Esophagus (tissue), 2 donors: Measurements from ENCODE around the gene USP11. TPM values are rescaled to one million over a fixed set of nuclear protein-coding genes. Genes with fewer than 3 reads are reported as not detected.
A peak's percentile ranks its signal among the peaks of the same experiment; 100 is the strongest.

Source experiments
- H3K27ac ChIP-seq, 2 donors: one replicate each; pipeline ENCODE4 v1.5.1; 2013; ENCODE audit warnings: low read depth in 2 of 2, mild to moderate bottlenecking in 2 of 2, inconsistent platforms in 1 of 2, low read length in 1 of 2, moderate library complexity in 1 of 2
- H3K27me3 ChIP-seq, 2 donors: one replicate each; pipeline ENCODE4 v1.6.1; 2013; ENCODE audit warnings: low read length in 2 of 2, control low read depth in 1 of 2, mild to moderate bottlenecking in 1 of 2; ENCODE audit not compliant: insufficient read depth in 2 of 2, control insufficient read depth in 1 of 2
- H3K36me3 ChIP-seq, 2 donors: one replicate each; pipeline ENCODE4 v1.6.1; 2013; ENCODE audit warnings: low read length in 1 of 2; ENCODE audit not compliant: control insufficient read depth in 2 of 2, insufficient read depth in 2 of 2
- H3K4me1 ChIP-seq, 2 donors: one replicate each; pipeline ENCODE4 v1.6.1; 2013; ENCODE audit warnings: low read length in 1 of 2; ENCODE audit not compliant: control insufficient read depth in 2 of 2, insufficient read depth in 2 of 2
- H3K4me3 ChIP-seq, 2 donors: one replicate each; pipeline ENCODE4 v1.5.1; 2013; ENCODE audit warnings: low read length in 2 of 2, mild to moderate bottlenecking in 2 of 2, low read depth in 1 of 2, moderate library complexity in 1 of 2
- H3K9me3 ChIP-seq, 2 donors: one replicate each; pipeline ENCODE4 v1.6.1; 2013; ENCODE audit warnings: mild to moderate bottlenecking in 2 of 2, low read depth in 1 of 2, low read length in 1 of 2, moderate library complexity in 1 of 2; ENCODE audit not compliant: control insufficient read depth in 2 of 2, insufficient read depth in 1 of 2
- WGBS, 2 donors: extraction: QIAGEN DNeasy Blood & Tissue Kit; methylation state at CpG; one replicate each; pipeline ENCODE4 v1.1.7; 2013; 5-methylcytosine and 5-hydroxymethylcytosine counted together
- polyA plus RNA-seq, 2 donors: library from polyadenylated mRNA; stranded (reverse); fragments of 200-250 nt; gene quantifications; one replicate each; pipeline ENCODE4 v1.2.3, GENCODE V29; 2013
- donor health status: healthy with polysubstance abuse.
- donor health status: Bipolar disorder and iron deficiency.

Gene USP11
- polyA plus RNA-seq, 2 donors = 11.3 to 13.6 TPM

- Histone ChIP-seq H3K27ac (no peak overlapping the region), H3K36me3 (no peaks in the 10 kb centered on the region)
- WGBS, 2 donors = 57 to 65% methylated on average over 5 of the region's 5 CpGs
Measured at GRCh38 chrX:47293106-47293505, 60.3 kb downstream of the USP11 start.

GRCh38 chrX:47296766-47297365, 64.1 kb downstream of the USP11 start:
- no peaks in the 10 kb centered on the region for H3K9me3 ChIP-seq
- H3K27ac ChIP-seq = no peak overlapping the region
- WGBS, 2 donors = 50 to 65% methylated on average over 5 of the region's 5 CpGs
- no peaks in the 10 kb centered on the region for H3K4me1 ChIP-seq
- no peaks in the 10 kb centered on the region for H3K36me3 ChIP-seq
- peaks cover 0 to 4% of the 10 kb centered on the region in 2 donors for H3K27me3 ChIP-seq
- no peak overlapping the region for H3K4me3 ChIP-seq

More at GRCh38 chrX:47293106-47293505, 60.3 kb downstream of the USP11 start:
- Histone ChIP-seq H3K4me3 (no peak overlapping the region), H3K9me3 (no peaks in the 10 kb centered on the region), H3K27me3 (peaks cover 0 to 8% of the 10 kb centered on the region in 2 donors), H3K4me1 (no peaks in the 10 kb centered on the region)

GRCh38 chrX:47297874-47298273, 65.1 kb downstream of the USP11 start:
- Histone ChIP-seq H3K27ac (peak overlapping the region in 1 of 2 donors; percentile 49), H3K9me3 (no peaks in the 10 kb centered on the region), H3K4me3 (no peak overlapping the region), H3K4me1 (no peaks in the 10 kb centered on the region), H3K27me3 (peaks cover 0 to 3% of the 10 kb centered on the region in 2 donors), H3K36me3 (no peaks in the 10 kb centered on the region)
- 52 to 69% methylated on average over 5 of the region's 5 CpGs for WGBS, 2 donors

Other genes with a start within 250 kb of the USP11 start
- 1 to 10 TPM; 1.1 to 1.4 TPM for gene RGN, start 154.6 kb upstream of the USP11 start, polyA plus RNA-seq
- gene NDUFB11, start 88.3 kb upstream of the USP11 start, polyA plus RNA-seq = 10 to 100 TPM; 72.2 to 75.0 TPM
- gene RBM10, start 87.8 kb upstream of the USP11 start, polyA plus RNA-seq = 10 to 100 TPM; 24.8 to 35.7 TPM
- 100 to 1,000 TPM; 111 to 126 TPM for gene UBA1, start 39.2 kb upstream of the USP11 start, polyA plus RNA-seq
- 10 to 100 TPM; 47.5 to 59.8 TPM for gene CDK16, start 14.3 kb upstream of the USP11 start, polyA plus RNA-seq
- gene ZNF157, start 137.6 kb downstream of the USP11 start, polyA plus RNA-seq = under 1 TPM; 0.08 to 0.10 TPM